ENCODE measurements around the gene KIAA0753.
"Not testable (repeated sequence)": the region's sequence is repeated elsewhere in the genome, so short reads cannot be mapped to it uniquely, and the experiment has no call there.

The KIAA0753 gene

GRCh38 chr17:6668219-6668618, 27.7 kb upstream of the KIAA0753 start:
- no peak for DNase-seq

- DNase-seq: no peak
These were observed 27.0 kb upstream of the KIAA0753 start for GRCh38 chr17:6667516-6667915.

- DNase-seq: no peak
These were observed 26.0 kb upstream of the KIAA0753 start for GRCh38 chr17:6666557-6666956.

- DNase-seq: peak; percentile 46
These were observed 25.6 kb upstream of the KIAA0753 start for GRCh38 chr17:6666077-6666521.

- not testable (repeated sequence) for DNase-seq
These were observed 22.7 kb upstream of the KIAA0753 start for GRCh38 chr17:6663200-6663599.

- no peak for DNase-seq
These were observed 20.9 kb upstream of the KIAA0753 start for GRCh38 chr17:6661464-6661848.

GRCh38 chr17:6660805-6661463, 20.4 kb upstream of the KIAA0753 start:
- DNase-seq: peak; percentile 50

GRCh38 chr17:6660101-6660500, 19.6 kb upstream of the KIAA0753 start:
- DNase-seq: no peak

- not testable (repeated sequence) for DNase-seq
These were observed 17.9 kb upstream of the KIAA0753 start for GRCh38 chr17:6658411-6658810.

GRCh38 chr17:6657633-6658287, 17.2 kb upstream of the KIAA0753 start:
- no peak for DNase-seq

GRCh38 chr17:6656797-6657632, 16.5 kb upstream of the KIAA0753 start:
- DNase-seq: peak; percentile 79

- not testable (repeated sequence) for DNase-seq
These were observed 15.3 kb upstream of the KIAA0753 start for GRCh38 chr17:6655732-6656361.

GRCh38 chr17:6654841-6655731, 14.6 kb upstream of the KIAA0753 start:
- DNase-seq: no peak

- DNase-seq: no peak
These were observed 11.5 kb upstream of the KIAA0753 start for GRCh38 chr17:6651919-6652452.

GRCh38 chr17:6651354-6651918, 10.9 kb upstream of the KIAA0753 start, which contains the start of the genes C17orf100 and MED31:
TSS of gene C17orf100 (plus strand) at chr17:6651762. CDS start at chr17:6651914, 152 bp downstream.
TSS of gene MED31 (minus strand) at chr17:6651605. CDS start at chr17:6651528, 77 bp downstream.
- peak; percentile 97 for DNase-seq

- no peak for DNase-seq
These were observed 7.7 kb upstream of the KIAA0753 start for GRCh38 chr17:6648181-6648580.

- no peak for DNase-seq
These were observed 3.1 kb upstream of the KIAA0753 start for GRCh38 chr17:6643451-6644125.

GRCh38 chr17:6642592-6642991, 2.1 kb upstream of the KIAA0753 start:
- DNase-seq: no peak

GRCh38 chr17:6641247-6641863, 844 bp upstream of the KIAA0753 start:
- no peak for DNase-seq

Measured in CD4-positive, alpha-beta T cell treated with Interleukin-15 for 1 hour (primary cell).